ENCODE measurements around the gene RARB. TPM values are rescaled to one million over a fixed set of nuclear protein-coding genes. Genes with fewer than 3 reads are reported as not detected.

Gene RARB
- polyA plus RNA-seq, 1 experiment = 7.8 TPM

- Histone ChIP-seq H3K36me3 (ENCODE audit: control insufficient read depth, insufficient read depth, low read length) (no peaks in the 10 kb centered on the region), H3K4me3 (ENCODE audit: low read depth, low read length) (no peak overlapping the region), H3K27me3 (ENCODE audit: control insufficient read depth, insufficient read depth, low read length) (no peaks in the 10 kb centered on the region)
- ChIA-PET POLR2A (no interaction called here), CTCF (no interaction called here)
- DNase-seq (ENCODE audit: low read depth) = no peak
- TF ChIP-seq CTCF (IDR thresholded peaks at IDR 0.05; ENCODE audit: insufficient read depth, low read depth, low read length) = no peak
These were observed 24.1 kb downstream of the RARB start for GRCh38 chr3:25452192-25452591.

GRCh38 chr3:25452740-25453139, 24.7 kb downstream of the RARB start:
- Histone ChIP-seq H3K27me3 (ENCODE audit: control insufficient read depth, insufficient read depth, low read length) (no peaks in the 10 kb centered on the region), H3K36me3 (ENCODE audit: control insufficient read depth, insufficient read depth, low read length) (no peaks in the 10 kb centered on the region), H3K4me3 (ENCODE audit: low read depth, low read length) (no peak overlapping the region)
- TF ChIP-seq CTCF (IDR thresholded peaks at IDR 0.05; ENCODE audit: insufficient read depth, low read depth, low read length) = no peak
- no peak for DNase-seq (ENCODE audit: low read depth)
- ChIA-PET POLR2A (no interaction called here), CTCF (no interaction called here)

GRCh38 chr3:25453619-25454004, 25.5 kb downstream of the RARB start:
- Histone ChIP-seq H3K27me3 (ENCODE audit: control insufficient read depth, insufficient read depth, low read length) (no peaks in the 10 kb centered on the region), H3K36me3 (ENCODE audit: control insufficient read depth, insufficient read depth, low read length) (no peaks in the 10 kb centered on the region), H3K4me3 (ENCODE audit: low read depth, low read length) (peak overlapping the region; percentile 7; the same call in 1 of the 2 replicates)
- ChIA-PET POLR2A (interaction anchor here (0.7 kb wide), 1 partner anchor 23 kb away, joined by 21 read pairs; no protein-coding TSS in a partner anchor), CTCF (interaction anchor here (0.8 to 2.8 kb wide), 8 partner anchors 11 to 432 kb away, joined by 3 to 12 read pairs (median 4); no protein-coding TSS in a partner anchor)
- DNase-seq (ENCODE audit: low read depth) = no peak
- no peak for TF ChIP-seq CTCF (IDR thresholded peaks at IDR 0.05; ENCODE audit: insufficient read depth, low read depth, low read length)

- TF ChIP-seq CTCF (IDR thresholded peaks at IDR 0.05; ENCODE audit: insufficient read depth, low read depth, low read length) = no peak
- CTCF ChIA-PET = interaction anchor here (0.8 to 2.8 kb wide), 10 partner anchors 12 to 433 kb away, joined by 3 to 12 read pairs (median 4); no protein-coding TSS in a partner anchor
- POLR2A ChIA-PET = no interaction called here
These were observed 26.2 kb downstream of the RARB start for GRCh38 chr3:25454005-25454927.

GRCh38 chr3:25455441-25456132, 27.5 kb downstream of the RARB start:
- ChIA-PET POLR2A (no interaction called here), CTCF (interaction anchor here (1.5 to 2.8 kb wide), 3 partner anchors 13 to 138 kb away, joined by 8 to 12 read pairs (median 8); no protein-coding TSS in a partner anchor)
- no peaks in the 10 kb centered on the region for H3K36me3 ChIP-seq (ENCODE audit: control insufficient read depth, insufficient read depth, low read length)
- peak; percentile 50 for DNase-seq (ENCODE audit: low read depth)
- no peak for TF ChIP-seq CTCF (IDR thresholded peaks at IDR 0.05; ENCODE audit: insufficient read depth, low read depth, low read length)
- no peaks in the 10 kb centered on the region for H3K27me3 ChIP-seq (ENCODE audit: control insufficient read depth, insufficient read depth, low read length)
- H3K4me3 ChIP-seq (ENCODE audit: low read depth, low read length) = no peak overlapping the region

More at GRCh38 chr3:25454005-25454927, 26.2 kb downstream of the RARB start:
- Histone ChIP-seq H3K4me3 (ENCODE audit: low read depth, low read length) (peak overlapping the region; percentile 7; the same call in 1 of the 2 replicates), H3K36me3 (ENCODE audit: control insufficient read depth, insufficient read depth, low read length) (no peaks in the 10 kb centered on the region), H3K27me3 (ENCODE audit: control insufficient read depth, insufficient read depth, low read length) (no peaks in the 10 kb centered on the region)
- peak; percentile 75 for DNase-seq (ENCODE audit: low read depth)
